H9 (cell line): ENCODE results near the gene CCDC71L. TPM values are rescaled to one million over a fixed set of nuclear protein-coding genes. Genes with fewer than 3 reads are reported as not detected.

ENCODE experiments used
- DNase-seq: peaks from one replicate; pipeline ENCODE4 v3.0.0-alpha.2; 2017
- H2AFZ ChIP-seq: one replicate; pipeline ENCODE4 v1.6.1; 2013; ENCODE audit warnings: mild to moderate bottlenecking, low read length, control low read depth, moderate library complexity
- H2AK5ac ChIP-seq: 2 replicates; pipeline ENCODE4 v1.6.1; 2013; ENCODE audit warnings: low read length, control low read depth, mixed read lengths; ENCODE audit not compliant: insufficient read length
- H2BK120ac ChIP-seq: one replicate; pipeline ENCODE4 v1.6.1; 2013; ENCODE audit warnings: low read depth, mild to moderate bottlenecking, low read length, control low read depth, inconsistent platforms; ENCODE audit not compliant: poor library complexity, severe bottlenecking
- H2BK12ac ChIP-seq: 2 replicates; pipeline ENCODE4 v1.6.1; 2013; ENCODE audit warnings: low read length, control low read depth, mixed read lengths, low read depth; ENCODE audit not compliant: insufficient read length
- H2BK15ac ChIP-seq: 2 replicates; pipeline ENCODE4 v1.6.1; 2013; ENCODE audit warnings: low read depth, low read length, control low read depth
- H2BK20ac ChIP-seq: one replicate; pipeline ENCODE4 v1.6.1; 2013; ENCODE audit warnings: low read depth, mild to moderate bottlenecking, low read length, control low read depth, inconsistent platforms; ENCODE audit not compliant: poor library complexity, severe bottlenecking
- H2BK5ac ChIP-seq: 2 replicates; pipeline ENCODE4 v1.6.1; 2013; ENCODE audit warnings: low read length, control low read depth, mixed read lengths; ENCODE audit not compliant: insufficient read length
- H3K14ac ChIP-seq: 2 replicates; pipeline ENCODE4 v1.6.1; 2013; ENCODE audit warnings: low read length, control low read depth; ENCODE audit not compliant: insufficient read depth
- H3K18ac ChIP-seq: 2 replicates; pipeline ENCODE4 v1.6.1; 2013; ENCODE audit warnings: low read depth, mild to moderate bottlenecking, mixed read lengths, low read length, control low read depth; ENCODE audit not compliant: insufficient read length
- H3K23ac ChIP-seq: 2 replicates; pipeline ENCODE4 v1.6.1; 2013; ENCODE audit warnings: low read length, control low read depth, mixed read lengths, low read depth; ENCODE audit not compliant: insufficient read length
- H3K23me2 ChIP-seq: 2 replicates; pipeline ENCODE4 v1.6.1; 2013; ENCODE audit warnings: low read depth, mild to moderate bottlenecking, mixed read lengths, low read length, control low read depth; ENCODE audit not compliant: insufficient read length, poor library complexity, severe bottlenecking
- H3K27ac ChIP-seq: 2 replicates; pipeline ENCODE4 v1.5.1; 2013; ENCODE audit warnings: low read length, control low read depth, mixed read lengths, low read depth; ENCODE audit not compliant: insufficient read length
- H3K27me3 ChIP-seq: 2 replicates; pipeline ENCODE4 v1.6.1; 2013; ENCODE audit warnings: low read length, control low read depth, inconsistent platforms; ENCODE audit not compliant: insufficient read depth
- H3K4ac ChIP-seq: 2 replicates; pipeline ENCODE4 v1.6.1; 2013; ENCODE audit warnings: low read depth, mild to moderate bottlenecking, control low read depth, inconsistent platforms, low read length, moderate library complexity
- H3K4me1 ChIP-seq: 2 replicates; pipeline ENCODE4 v1.6.1; 2013; ENCODE audit warnings: low read length, control low read depth, inconsistent platforms; ENCODE audit not compliant: insufficient read depth
- H3K4me2 ChIP-seq: 2 replicates; pipeline ENCODE4 v1.6.1; 2013; ENCODE audit warnings: low read length, control low read depth, mixed read lengths; ENCODE audit not compliant: insufficient read length, insufficient read depth
- H3K56ac ChIP-seq: 2 replicates; pipeline ENCODE4 v1.6.1; 2013; ENCODE audit warnings: low read depth, mild to moderate bottlenecking, mixed read lengths, low read length, control low read depth; ENCODE audit not compliant: insufficient read length
- H3K79me1 ChIP-seq: 2 replicates; pipeline ENCODE4 v1.6.1; 2013; ENCODE audit warnings: low read depth, mild to moderate bottlenecking, moderate library complexity, low read length, control low read depth, inconsistent platforms; ENCODE audit not compliant: insufficient read depth, poor library complexity, severe bottlenecking
- H3K79me2 ChIP-seq: 2 replicates; pipeline ENCODE4 v1.6.1; 2013; ENCODE audit warnings: low read length, control low read depth, inconsistent platforms; ENCODE audit not compliant: insufficient read depth
- H3K9ac ChIP-seq: 2 replicates; pipeline ENCODE4 v1.6.1; 2013; ENCODE audit warnings: low read length, control low read depth, mixed read lengths; ENCODE audit not compliant: insufficient read length; ENCODE audit errors: extremely low read depth
- H3K9me3 ChIP-seq: one replicate; pipeline ENCODE4 v1.6.1; 2013; ENCODE audit warnings: low read depth, low read length, inconsistent platforms; ENCODE audit not compliant: control insufficient read depth
- H3T11ph ChIP-seq: one replicate; pipeline ENCODE4 v1.6.1; 2013; ENCODE audit warnings: mild to moderate bottlenecking, low read length, control low read depth, inconsistent platforms
- H4K20me1 ChIP-seq: one replicate; pipeline ENCODE4 v1.6.1; 2013; ENCODE audit not compliant: control insufficient read depth, insufficient read length, insufficient read depth
- H4K5ac ChIP-seq: 2 replicates; pipeline ENCODE4 v1.6.1; 2013; ENCODE audit warnings: low read depth, mild to moderate bottlenecking, mixed read lengths, low read length, control low read depth; ENCODE audit not compliant: insufficient read length
- H4K8ac ChIP-seq: replicated peaks from 2 replicates; pipeline ENCODE4 v1.6.1; 2013; ENCODE audit warnings: low read length, control low read depth, mixed read lengths, low read depth; ENCODE audit not compliant: insufficient read length
- H4K91ac ChIP-seq: 2 replicates; pipeline ENCODE4 v1.6.1; 2013; ENCODE audit warnings: low read depth, mild to moderate bottlenecking, moderate library complexity, mixed read lengths, low read length, control low read depth; ENCODE audit not compliant: insufficient read length
- H3K27ac Mint-ChIP-seq, 3 experiments: 2 replicates in 2 of 3; 3 replicates in 1 of 3; pipeline ENCODE4 v1.8.0; 2020 to 2021; ENCODE audit warnings: mixed read lengths in 3 of 3, mild to moderate bottlenecking in 1 of 3, moderate library complexity in 1 of 3
- H3K27me3 Mint-ChIP-seq: 2 replicates; pipeline ENCODE4 v1.8.0; 2021; ENCODE audit warnings: low read depth, mild to moderate bottlenecking, moderate library complexity, mixed read lengths
- H3K36me3 Mint-ChIP-seq, 3 experiments: 2 replicates in 2 of 3; 3 replicates in 1 of 3; pipeline ENCODE4 v1.8.0; 2020 to 2021; ENCODE audit warnings: low read depth in 3 of 3, mixed read lengths in 3 of 3; ENCODE audit not compliant: insufficient read depth in 1 of 3
- H3K4me1 Mint-ChIP-seq, 2 experiments: 2 replicates each; pipeline ENCODE4 v1.8.0; 2020; ENCODE audit warnings: mixed read lengths in 2 of 2
- H3K4me3 Mint-ChIP-seq, 2 experiments: 2 replicates in 1 of 2; 3 replicates in 1 of 2; pipeline ENCODE4 v1.8.0; 2020 to 2021; ENCODE audit warnings: mild to moderate bottlenecking in 2 of 2, mixed read lengths in 2 of 2, moderate library complexity in 1 of 2
- H3K9me3 Mint-ChIP-seq, 2 experiments: 2 replicates in 1 of 2; 3 replicates in 1 of 2; pipeline ENCODE4 v1.8.0; 2020; ENCODE audit warnings: mild to moderate bottlenecking in 2 of 2, mixed read lengths in 2 of 2, moderate library complexity in 1 of 2
- CTCF ChIP-seq: fragments of 200-600 bp; sonication (generic); conservative IDR thresholded peaks from 3 replicates; pipeline ENCODE4 v1.8.0; 2021; ENCODE audit warnings: antibody characterized with exemption, mild to moderate bottlenecking
- WGBS: extraction: QIAGEN DNeasy Blood & Tissue Kit; methylation state at CpG from one replicate; pipeline ENCODE4 v1.1.7; 2013; ENCODE audit warnings: missing lambda C conversion rate, low lambda C conversion rate, mixed read lengths; ENCODE audit not compliant: insufficient read length; ENCODE audit errors: extremely low coverage; 5-methylcytosine and 5-hydroxymethylcytosine counted together
- total RNA-seq: library from RNA; stranded (reverse); gene quantifications from 2 replicates; pipeline ENCODE4 v1.2.1, GENCODE V29; 2021

The CCDC71L gene
- total RNA-seq, 1 experiment from 2014 or later: 13.7 TPM

GRCh38 chr7:106617860-106618259 is 43.1 kb downstream of the CCDC71L start:
- Mint-ChIP-seq H3K36me3 (peaks cover 0 to 1% (median 0%) of the 10 kb centered on the region in 3 experiments; a peak in 1 of 7 replicates), H3K9me3 (peaks cover 5 to 13% of the 10 kb centered on the region in 2 experiments; a peak in 3 of 5 replicates), H3K4me1 (no peaks in the 10 kb centered on the region), H3K4me3 (no peak overlapping the region), H3K27ac (no peak overlapping the region), H3K27me3 (peaks cover 3% of the 10 kb centered on the region)
- Histone ChIP-seq H3K79me2 (no peaks in the 10 kb centered on the region), H3K27me3 (no peaks in the 10 kb centered on the region), H4K8ac (no peak overlapping the region), H3K14ac (no peak overlapping the region), H3K9me3 (no peaks in the 10 kb centered on the region), H2BK12ac (no peak overlapping the region), H3K23ac (no peak overlapping the region), H3K56ac (no peak overlapping the region), H3K4me1 (no peaks in the 10 kb centered on the region), H3K4ac (no peak overlapping the region), H2BK15ac (no peak overlapping the region), H4K20me1 (no peaks in the 10 kb centered on the region), H3K4me2 (no peak overlapping the region), H3K18ac (no peak overlapping the region), H2BK20ac (no peak overlapping the region), H3K9ac (no peak overlapping the region), H3K23me2 (no peaks in the 10 kb centered on the region), H2BK120ac (no peak overlapping the region), H2AK5ac (no peak overlapping the region), H3T11ph (no peak overlapping the region), H2BK5ac (no peak overlapping the region), H3K79me1 (no peaks in the 10 kb centered on the region), H4K5ac (no peak overlapping the region), H4K91ac (no peak overlapping the region), H3K27ac (no peak overlapping the region), H2AFZ (no peak overlapping the region)
- no CpG with 5 or more reads among the region's 2 CpGs for WGBS
- no peak for DNase-seq
- TF ChIP-seq CTCF: no peak
